OCI-LY3 (cell line): Measurements from ENCODE around the gene GDF2.

Experiments
- H2AFZ ChIP-seq: fragments of 200-600, 300-600 bp; shearing (Covaris generic); 2 replicates; pipeline ENCODE4 v1.6.0; 2014; ENCODE audit warnings: antibody characterized with exemption, low read depth, low read length
- H3K27ac ChIP-seq: fragments of 200-600, 300-600 bp; sonication (generic); 2 replicates; pipeline ENCODE4 v1.5.1; 2014; ENCODE audit warnings: mild to moderate bottlenecking, low read length, moderate library complexity, mixed read lengths
- H3K27me3 ChIP-seq: fragments of 200-600, 300-600 bp; sonication (generic); 2 replicates; pipeline ENCODE4 v1.6.1; 2014; ENCODE audit warnings: low read depth, low read length, mixed read lengths
- H3K36me3 ChIP-seq: fragments of 200-600, 300-600 bp; sonication (generic); replicated peaks from 2 replicates; pipeline ENCODE3; 2014; ENCODE audit warnings: low read depth, low read length, mixed read lengths
- H3K4me1 ChIP-seq: fragments of 300-600, 200-600 bp; sonication (generic); 2 replicates; pipeline ENCODE4 v1.6.1; 2014; ENCODE audit warnings: low read length, mixed read lengths
- H3K4me2 ChIP-seq: fragments of 200-600, 300-600 bp; sonication (generic); 2 replicates; pipeline ENCODE4 v1.6.1; 2014; ENCODE audit warnings: low read length, mixed read lengths
- H3K4me3 ChIP-seq: fragments of 300-600, 200-600 bp; sonication (generic); 2 replicates; pipeline ENCODE4 v1.5.1; 2014; ENCODE audit warnings: antibody characterized with exemption, mild to moderate bottlenecking, low read length, moderate library complexity
- H3K79me2 ChIP-seq: fragments of 300-600, 200-600 bp; shearing (Covaris generic); 2 replicates; pipeline ENCODE4 v1.6.1; 2014; ENCODE audit warnings: mild to moderate bottlenecking, low read length, mixed read lengths
- H3K9ac ChIP-seq: fragments of 300-600, 200-600 bp; shearing (Covaris generic); 2 replicates; pipeline ENCODE4 v1.6.0; 2014; ENCODE audit warnings: mild to moderate bottlenecking, low read length, moderate library complexity
- H3K9me3 ChIP-seq: fragments of 200-600, 300-600 bp; shearing (Covaris generic); 2 replicates; pipeline ENCODE4 v1.6.1; 2014; ENCODE audit warnings: low read length, mixed read lengths; ENCODE audit not compliant: insufficient read depth
- H4K20me1 ChIP-seq: fragments of 200-600, 300-600 bp; sonication (generic); 2 replicates; pipeline ENCODE4 v1.6.1; 2016; ENCODE audit warnings: low read length, mixed read lengths; ENCODE audit not compliant: insufficient read depth
- EZH2phosphoT487 ChIP-seq: fragments of 200-600 bp; shearing (Covaris generic); IDR thresholded peaks from 2 replicates; pipeline ENCODE4 v1.6.1; 2018; ENCODE audit warnings: antibody characterized with exemption, mixed run types, low read depth
- TF ChIP-seq, protein P1 (sequence below): fragments of 200-600, 300-600 bp; sonication (generic); IDR thresholded peaks from 2 replicates; pipeline ENCODE4 v1.5.1; 2014; ENCODE audit warnings: antibody characterized with exemption, low read length, low read depth

Gene GDF2

GRCh38 chr10:47339186-47339735, 17.0 kb downstream of the GDF2 start:
- no peak overlapping the region for H2AFZ ChIP-seq
- no peaks in the 10 kb centered on the region for H4K20me1 ChIP-seq
- H3K4me3 ChIP-seq = no peak overlapping the region
- no peaks in the 10 kb centered on the region for H3K79me2 ChIP-seq
- no peaks in the 10 kb centered on the region for H3K9me3 ChIP-seq
- H3K4me2 ChIP-seq = no peak overlapping the region
- H3K36me3 ChIP-seq = no peaks in the 10 kb centered on the region
- H3K4me1 ChIP-seq = no peaks in the 10 kb centered on the region
- no peaks in the 10 kb centered on the region; the same call in 1 of the 2 replicates for H3K27me3 ChIP-seq
- no peak overlapping the region for H3K27ac ChIP-seq
- TF ChIP-seq, protein P1, sequence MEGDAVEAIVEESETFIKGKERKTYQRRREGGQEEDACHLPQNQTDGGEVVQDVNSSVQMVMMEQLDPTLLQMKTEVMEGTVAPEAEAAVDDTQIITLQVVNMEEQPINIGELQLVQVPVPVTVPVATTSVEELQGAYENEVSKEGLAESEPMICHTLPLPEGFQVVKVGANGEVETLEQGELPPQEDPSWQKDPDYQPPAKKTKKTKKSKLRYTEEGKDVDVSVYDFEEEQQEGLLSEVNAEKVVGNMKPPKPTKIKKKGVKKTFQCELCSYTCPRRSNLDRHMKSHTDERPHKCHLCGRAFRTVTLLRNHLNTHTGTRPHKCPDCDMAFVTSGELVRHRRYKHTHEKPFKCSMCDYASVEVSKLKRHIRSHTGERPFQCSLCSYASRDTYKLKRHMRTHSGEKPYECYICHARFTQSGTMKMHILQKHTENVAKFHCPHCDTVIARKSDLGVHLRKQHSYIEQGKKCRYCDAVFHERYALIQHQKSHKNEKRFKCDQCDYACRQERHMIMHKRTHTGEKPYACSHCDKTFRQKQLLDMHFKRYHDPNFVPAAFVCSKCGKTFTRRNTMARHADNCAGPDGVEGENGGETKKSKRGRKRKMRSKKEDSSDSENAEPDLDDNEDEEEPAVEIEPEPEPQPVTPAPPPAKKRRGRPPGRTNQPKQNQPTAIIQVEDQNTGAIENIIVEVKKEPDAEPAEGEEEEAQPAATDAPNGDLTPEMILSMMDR = no peak
- TF ChIP-seq EZH2phosphoT487 = no peak
- no peak overlapping the region for H3K9ac ChIP-seq

DNA sequence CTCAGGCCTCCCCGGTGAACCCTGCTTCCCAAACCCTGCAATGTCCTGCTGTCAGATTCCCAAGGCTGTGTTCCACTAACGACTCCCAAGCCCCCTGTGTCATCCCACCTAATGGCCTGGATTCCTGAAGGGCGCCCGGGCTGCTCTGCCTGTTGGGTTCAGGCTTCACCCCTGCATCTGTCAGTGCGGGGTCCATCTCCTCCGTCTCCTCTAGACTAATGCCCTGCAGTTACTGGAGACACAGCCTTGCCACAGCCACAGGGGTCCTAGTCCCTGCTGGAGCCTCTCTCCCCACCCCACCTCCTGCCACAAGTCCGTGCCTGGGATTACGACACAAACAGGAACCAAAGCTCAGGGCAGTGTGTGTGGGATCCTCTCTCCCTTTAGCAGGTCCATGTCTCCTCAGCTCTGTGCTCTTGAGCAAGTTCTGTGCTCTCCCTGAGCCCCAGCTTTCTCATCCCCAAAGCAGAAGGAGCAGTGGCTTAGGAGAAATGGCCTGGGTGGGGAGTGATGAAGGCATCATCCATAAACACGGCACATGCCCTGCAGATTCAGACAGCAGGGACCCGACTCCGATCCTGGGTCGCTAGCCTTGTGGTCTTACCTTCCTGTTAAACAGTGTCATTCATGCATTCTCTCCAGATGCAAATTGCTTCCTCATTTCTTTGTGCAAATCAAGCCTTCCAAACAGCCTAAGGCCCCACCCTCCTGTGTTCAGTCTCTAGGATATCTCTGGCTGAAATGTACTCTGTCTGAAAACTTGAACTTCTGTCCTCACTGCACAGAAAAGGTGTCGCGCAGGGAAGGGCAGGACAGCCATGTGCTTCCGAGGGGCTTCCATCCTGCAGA, 17.7 kb downstream of the GDF2 start:
- H3K36me3 ChIP-seq = no peaks in the 10 kb centered on the region
- no peaks in the 10 kb centered on the region for H3K9me3 ChIP-seq
- no peak overlapping the region for H3K4me3 ChIP-seq
- H3K9ac ChIP-seq = no peak overlapping the region
- no peak overlapping the region for H2AFZ ChIP-seq
- no peaks in the 10 kb centered on the region for H3K4me1 ChIP-seq
- TF ChIP-seq, protein P1 = no peak
- TF ChIP-seq EZH2phosphoT487 = no peak
- no peak overlapping the region for H3K4me2 ChIP-seq
- no peak overlapping the region for H3K27ac ChIP-seq
- no peaks in the 10 kb centered on the region for H3K79me2 ChIP-seq
- no peaks in the 10 kb centered on the region for H4K20me1 ChIP-seq
- no peaks in the 10 kb centered on the region; the same call in 1 of the 2 replicates for H3K27me3 ChIP-seq

GRCh38 chr10:47340608-47341170, 18.4 kb downstream of the GDF2 start:
- Histone ChIP-seq H3K4me3 (no peak overlapping the region), H4K20me1 (no peaks in the 10 kb centered on the region), H3K79me2 (no peaks in the 10 kb centered on the region), H3K4me1 (no peaks in the 10 kb centered on the region), H3K9me3 (no peaks in the 10 kb centered on the region), H3K4me2 (no peak overlapping the region), H3K36me3 (no peaks in the 10 kb centered on the region), H3K9ac (no peak overlapping the region), H3K27me3 (no peaks in the 10 kb centered on the region; the same call in 1 of the 2 replicates), H3K27ac (no peak overlapping the region), H2AFZ (no peak overlapping the region)
- no peak for TF ChIP-seq EZH2phosphoT487
- TF ChIP-seq, protein P1 = peak; percentile 72
